Activated naive CD8-positive, alpha-beta T cell treated with anti-CD3 and anti-CD28 coated beads, Interleukin-2, amount 10 ng/mL, durations not matched to agents 7 days and 5 days (primary cell): ENCODE results near the gene MGAM2. TPM values are rescaled to one million over a fixed set of nuclear protein-coding genes. Genes with fewer than 3 reads are reported as not detected.

Experiments
- ATAC-seq: fragments of 150-1000 bp; cut with Tn5 transposase; one replicate; pipeline ENCODE4 v1.10.0; 2021; ENCODE audit warnings: low read depth, moderate library complexity
- POLR2A ChIA-PET: fragments of 350-600 bp; sonication (Branson Sonifier 250); formaldehyde crosslinking; loops from one replicate; lab custom pipeline; 2021; ENCODE audit warnings: antibody characterized with exemption; lab: Charles Lee
- DNase-seq: peaks from one replicate; pipeline ENCODE4 v3.0.0; 2021
- H3K27ac Mint-ChIP-seq: one replicate; pipeline ENCODE4 v1.8.0; 2022; ENCODE audit warnings: mild to moderate bottlenecking, mixed read lengths
- H3K27me3 Mint-ChIP-seq: one replicate; pipeline ENCODE4 v1.8.0; 2022; ENCODE audit warnings: mild to moderate bottlenecking, moderate library complexity, mixed read lengths
- H3K36me3 Mint-ChIP-seq: one replicate; pipeline ENCODE4 v1.8.0; 2021; ENCODE audit warnings: mild to moderate bottlenecking, mixed read lengths
- H3K4me1 Mint-ChIP-seq: one replicate; pipeline ENCODE4 v1.8.0; 2021; ENCODE audit warnings: mixed read lengths
- H3K4me3 Mint-ChIP-seq: one replicate; pipeline ENCODE4 v1.8.0; 2022; ENCODE audit warnings: mild to moderate bottlenecking, moderate library complexity, mixed read lengths
- H3K9me3 Mint-ChIP-seq: one replicate; pipeline ENCODE4 v1.8.0; 2021; ENCODE audit warnings: mixed read lengths
- total RNA-seq, 2 experiments: library from RNA; stranded (reverse); gene quantifications; one replicate each; pipeline ENCODE4 v1.2.3, GENCODE V29; 2021

Gene MGAM2
- total RNA-seq, 2 experiments from 2014 or later: not detected

DNA sequence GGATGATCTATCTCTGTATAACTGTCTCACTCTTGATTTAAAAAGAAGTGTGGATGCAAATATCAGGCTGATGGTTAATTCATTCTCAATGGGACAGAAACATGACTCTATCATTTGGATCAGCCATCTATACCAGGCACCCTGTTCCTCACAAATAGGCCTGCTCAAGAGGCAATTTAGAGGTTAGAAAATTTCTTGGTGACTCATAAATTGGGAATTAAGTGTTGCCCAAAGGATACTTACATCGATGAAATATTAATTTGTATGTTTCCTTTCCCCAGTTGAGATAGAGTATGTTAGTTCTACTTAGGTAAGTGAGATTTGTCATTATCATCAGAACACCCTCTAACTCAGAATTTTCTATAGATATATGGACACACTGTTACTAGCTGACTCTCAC is 88.7 kb downstream of the MGAM2 start:
- Mint-ChIP-seq H3K27ac (no peak overlapping the region), H3K4me3 (no peak overlapping the region), H3K27me3 (peaks cover 7% of the 10 kb centered on the region), H3K4me1 (no peaks in the 10 kb centered on the region), H3K9me3 (no peaks in the 10 kb centered on the region), H3K36me3 (no peaks in the 10 kb centered on the region)
- no peak for ATAC-seq
- no peak for DNase-seq
- POLR2A ChIA-PET: no interaction called here

DNA sequence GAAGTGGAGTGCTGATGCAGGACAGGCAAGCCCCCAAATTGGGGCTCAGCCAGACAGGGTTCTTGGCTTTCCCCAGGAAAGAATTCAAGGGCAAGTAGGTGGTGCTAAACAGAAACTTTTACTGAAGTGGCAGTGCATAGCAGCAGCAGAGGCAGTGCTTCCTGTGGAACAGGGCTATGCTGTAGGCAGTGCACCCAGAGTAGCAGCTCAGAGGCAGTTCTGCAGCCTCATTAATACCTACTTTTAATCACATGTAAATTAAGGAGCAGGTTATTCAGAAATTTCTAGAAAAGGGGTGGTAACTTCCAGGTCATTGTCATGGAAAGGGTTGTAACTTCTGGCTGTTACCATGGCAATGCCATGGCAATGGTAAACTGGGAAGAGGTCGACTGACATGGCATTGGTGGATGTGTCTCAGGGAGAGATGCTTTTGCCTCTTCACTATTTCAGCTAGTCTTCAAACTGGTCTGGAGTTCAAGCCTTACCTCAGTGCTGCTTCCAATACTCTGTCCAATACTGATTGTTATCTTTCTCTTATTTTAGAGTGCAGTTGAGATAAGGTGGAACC is 117.1 kb downstream of the MGAM2 start:
- H3K27me3 Mint-ChIP-seq: peaks cover 22% of the 10 kb centered on the region
- ATAC-seq (no peak), DNase-seq (no peak)
- no peak overlapping the region for H3K27ac Mint-ChIP-seq
- no peaks in the 10 kb centered on the region for H3K36me3 Mint-ChIP-seq
- no peaks in the 10 kb centered on the region for H3K4me1 Mint-ChIP-seq
- H3K4me3 Mint-ChIP-seq: no peak overlapping the region
- POLR2A ChIA-PET: no interaction called here
- H3K9me3 Mint-ChIP-seq: no peaks in the 10 kb centered on the region

DNA sequence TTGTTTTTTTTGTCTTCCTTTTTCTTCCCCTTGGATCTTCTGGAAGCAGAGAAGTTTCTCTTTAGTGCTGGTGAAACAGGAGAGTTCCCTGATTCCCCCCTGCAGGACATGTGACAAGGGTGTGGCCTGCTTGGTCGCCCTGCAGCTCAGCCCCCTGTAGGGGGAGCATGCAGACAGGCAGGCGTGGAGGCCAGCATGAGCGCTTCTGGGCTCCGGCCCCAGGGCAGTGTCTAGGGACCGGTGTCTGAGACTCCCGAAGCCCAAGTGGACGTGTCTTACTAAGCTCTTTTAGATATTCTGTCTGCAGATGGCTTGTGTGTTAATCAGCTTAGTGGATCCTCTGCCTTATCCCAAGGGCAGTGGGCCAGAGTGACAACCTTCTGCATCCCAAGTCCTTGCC is 120.2 kb downstream of the MGAM2 start:
- H3K27ac Mint-ChIP-seq: no peak overlapping the region
- no peaks in the 10 kb centered on the region for H3K4me1 Mint-ChIP-seq
- H3K36me3 Mint-ChIP-seq: no peaks in the 10 kb centered on the region
- DNase-seq: no peak
- no peak for ATAC-seq
- no peaks in the 10 kb centered on the region for H3K9me3 Mint-ChIP-seq
- no peak overlapping the region for H3K4me3 Mint-ChIP-seq
- peaks cover 27% of the 10 kb centered on the region for H3K27me3 Mint-ChIP-seq
- POLR2A ChIA-PET: no interaction called here

DNA sequence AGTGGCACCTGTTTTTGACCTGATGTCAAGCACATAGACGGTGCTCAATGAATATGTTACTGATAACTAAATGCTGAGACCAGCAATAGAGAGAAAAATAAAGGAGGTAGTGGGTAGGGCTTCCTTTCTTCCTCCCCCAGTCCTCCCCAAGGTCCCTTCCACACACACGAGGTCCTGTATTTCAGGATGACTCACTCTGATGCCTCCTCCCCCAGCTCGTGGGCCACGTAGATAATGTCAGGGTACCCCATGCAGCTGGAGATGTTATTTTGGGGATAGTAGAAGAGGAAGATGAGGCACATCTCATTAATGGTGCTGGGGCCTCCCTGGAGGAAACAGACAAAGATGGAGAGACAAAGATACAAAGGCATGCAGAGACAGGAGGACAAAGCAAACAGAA is 129.0 kb downstream of the MGAM2 start:
- H3K27ac Mint-ChIP-seq: no peak overlapping the region
- peaks cover 8% of the 10 kb centered on the region for H3K27me3 Mint-ChIP-seq
- H3K4me1 Mint-ChIP-seq: no peaks in the 10 kb centered on the region
- H3K4me3 Mint-ChIP-seq: no peak overlapping the region
- DNase-seq: no peak
- H3K36me3 Mint-ChIP-seq: no peaks in the 10 kb centered on the region
- H3K9me3 Mint-ChIP-seq: no peaks in the 10 kb centered on the region
- ATAC-seq: no peak
- POLR2A ChIA-PET: no interaction called here

DNA sequence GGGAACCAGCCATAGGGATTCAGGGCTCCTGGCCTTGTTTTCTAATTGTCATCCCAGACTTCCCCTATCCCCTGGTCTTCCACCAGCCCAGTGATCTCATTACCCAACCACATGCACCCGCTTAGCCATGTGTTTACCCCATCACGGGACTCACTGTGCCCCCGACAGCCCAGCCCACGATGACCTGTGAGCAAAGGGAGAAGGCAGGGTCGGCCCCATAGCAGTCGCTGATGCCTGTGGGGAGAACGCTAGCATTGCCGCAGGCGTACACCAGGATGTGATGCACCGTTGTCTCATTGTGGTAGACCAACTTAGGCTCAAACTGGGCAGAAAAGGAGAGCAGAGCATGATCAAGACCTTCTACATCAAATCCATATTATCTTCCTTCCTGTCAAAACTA is 132.3 kb downstream of the MGAM2 start:
- Mint-ChIP-seq H3K27me3 (no peaks in the 10 kb centered on the region), H3K9me3 (no peaks in the 10 kb centered on the region)
- POLR2A ChIA-PET: no interaction called here

DNA sequence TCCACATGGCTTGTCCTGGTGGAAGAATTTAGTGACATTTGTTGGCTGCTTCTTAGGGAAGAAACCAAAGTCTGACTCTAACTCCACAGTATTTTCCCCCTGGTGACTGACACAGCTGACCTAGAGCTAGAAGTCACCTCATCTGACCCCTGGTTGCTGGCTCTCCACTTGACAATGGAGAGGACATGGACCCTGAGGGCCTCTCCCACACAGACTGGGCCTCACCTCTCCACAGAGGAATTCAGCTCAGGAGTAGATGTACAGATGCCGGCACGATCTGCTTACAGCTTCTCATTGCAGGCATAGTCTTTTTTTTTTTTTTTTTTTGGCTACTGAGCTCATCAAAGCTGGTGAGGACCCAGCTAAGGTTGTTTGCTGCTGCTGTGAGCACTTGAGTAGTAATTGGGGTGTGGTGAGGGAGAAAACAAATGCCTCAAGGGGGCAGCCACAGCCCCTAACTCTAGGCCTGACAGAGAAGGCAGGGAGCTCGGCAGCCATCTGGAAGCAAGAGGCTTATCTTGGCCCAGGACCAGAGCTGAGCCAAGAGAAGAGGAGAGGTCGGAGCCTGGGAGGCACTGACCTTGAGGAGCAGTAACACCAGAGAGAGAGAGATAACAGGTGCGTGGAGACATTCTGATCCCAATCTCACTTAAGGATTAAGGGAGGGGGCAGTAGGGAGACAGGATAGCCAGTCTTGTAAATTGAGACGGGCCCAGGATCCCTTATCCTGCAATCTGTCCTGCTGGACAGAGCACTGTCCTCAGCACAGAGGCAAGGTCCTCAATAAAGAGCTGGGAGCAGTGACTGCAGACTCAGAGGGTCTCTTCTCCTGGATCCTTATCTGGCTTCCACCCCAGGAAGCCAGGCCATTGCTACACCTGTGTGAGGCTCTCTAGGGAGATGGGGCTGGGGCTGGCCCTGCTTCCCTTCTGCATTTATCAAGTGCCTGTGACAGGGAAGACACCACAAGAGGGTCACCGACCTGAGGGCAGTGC is 136.9 kb downstream of the MGAM2 start:
- no peaks in the 10 kb centered on the region for H3K4me1 Mint-ChIP-seq
- no peaks in the 10 kb centered on the region for H3K36me3 Mint-ChIP-seq
- H3K4me3 Mint-ChIP-seq: no peak overlapping the region
- H3K9me3 Mint-ChIP-seq: no peaks in the 10 kb centered on the region
- H3K27me3 Mint-ChIP-seq: no peaks in the 10 kb centered on the region
- ATAC-seq (no peak), DNase-seq (no peak)
- POLR2A ChIA-PET: no interaction called here
- H3K27ac Mint-ChIP-seq: no peak overlapping the region

More for the DNA sequence above, 132.3 kb downstream of the MGAM2 start:
- Mint-ChIP-seq H3K4me3 (no peak overlapping the region), H3K27ac (no peak overlapping the region), H3K36me3 (no peaks in the 10 kb centered on the region), H3K4me1 (no peaks in the 10 kb centered on the region)
- no peak for ATAC-seq
- DNase-seq: no peak

DNA sequence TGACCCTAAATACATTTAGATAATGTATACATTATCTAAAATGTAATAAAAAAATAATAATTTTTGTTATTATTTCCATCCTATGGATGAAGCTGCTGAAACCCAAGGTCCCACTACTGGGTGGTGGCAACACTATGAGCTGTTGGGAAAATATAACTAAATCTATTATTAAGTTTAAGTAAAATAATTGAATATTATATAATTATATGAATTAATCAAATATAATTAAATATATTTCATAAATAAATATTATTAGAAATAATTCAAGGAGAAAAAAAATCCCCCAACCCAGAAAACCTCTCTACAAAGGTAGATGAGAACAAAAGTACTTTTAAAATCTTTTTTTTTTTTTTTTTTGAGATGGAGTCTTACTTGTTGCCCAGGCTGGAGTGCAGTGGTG is 138.4 kb downstream of the MGAM2 start:
- H3K4me3 Mint-ChIP-seq: no peak overlapping the region
- no peaks in the 10 kb centered on the region for H3K4me1 Mint-ChIP-seq
- H3K27me3 Mint-ChIP-seq: no peaks in the 10 kb centered on the region
- no peak overlapping the region for H3K27ac Mint-ChIP-seq
- no peaks in the 10 kb centered on the region for H3K9me3 Mint-ChIP-seq
- DNase-seq (no peak), ATAC-seq (no peak)
- no peaks in the 10 kb centered on the region for H3K36me3 Mint-ChIP-seq
- POLR2A ChIA-PET: no interaction called here

DNA sequence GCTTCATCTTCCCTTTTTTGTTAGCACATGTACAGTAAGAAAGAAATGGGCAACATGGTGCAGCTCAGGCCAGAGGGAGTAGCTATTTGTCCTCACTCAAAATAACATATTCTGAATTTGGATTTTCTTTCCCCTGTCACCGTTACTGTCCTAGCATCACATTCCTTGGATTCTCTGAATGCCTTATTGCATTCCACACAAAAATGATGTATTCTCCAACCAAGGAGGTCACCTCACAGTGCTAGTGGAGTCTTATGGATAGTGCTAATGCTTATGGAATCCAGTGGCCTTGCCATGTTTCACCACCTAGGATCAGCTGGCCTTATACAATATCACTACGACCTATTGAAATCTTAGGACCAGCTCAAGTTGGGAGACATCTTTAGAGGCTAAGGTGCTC is 139.2 kb downstream of the MGAM2 start:
- H3K4me1 Mint-ChIP-seq: no peaks in the 10 kb centered on the region
- ATAC-seq (no peak), DNase-seq (no peak)
- POLR2A ChIA-PET: no interaction called here
- no peak overlapping the region for H3K27ac Mint-ChIP-seq
- H3K4me3 Mint-ChIP-seq: no peak overlapping the region
- no peaks in the 10 kb centered on the region for H3K9me3 Mint-ChIP-seq
- no peaks in the 10 kb centered on the region for H3K36me3 Mint-ChIP-seq
- H3K27me3 Mint-ChIP-seq: no peaks in the 10 kb centered on the region

DNA sequence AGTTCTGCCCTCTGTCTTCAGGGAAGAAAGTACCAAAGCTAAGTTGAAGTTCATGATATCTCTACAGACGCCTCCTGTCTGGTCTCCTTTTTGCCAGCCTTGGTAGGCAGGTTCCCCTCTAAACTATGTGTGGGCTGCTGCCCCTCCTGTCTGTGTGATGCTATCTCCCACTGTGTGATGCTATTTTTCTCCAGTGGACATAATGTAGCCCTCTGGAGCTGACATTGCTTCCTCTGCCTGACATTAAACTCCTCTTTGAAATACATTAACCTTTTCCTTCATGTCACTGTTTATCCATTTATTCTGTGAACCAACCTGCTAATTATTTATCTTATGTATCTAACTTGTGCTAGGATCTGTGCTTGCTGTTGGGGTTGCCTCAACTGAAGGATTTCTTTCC is 146.4 kb downstream of the MGAM2 start, which contains the start of gene PRSS58:
PRSS58 (minus strand) TSS at position 101 of the 400 bp plus-strand sequence. CDS start 351 bp downstream, outside the sequence.
- Mint-ChIP-seq H3K27me3 (peaks cover 4% of the 10 kb centered on the region), H3K36me3 (no peaks in the 10 kb centered on the region), H3K27ac (no peak within 1 kb of the TSS), H3K4me3 (no peak within 1 kb of the TSS), H3K4me1 (no peaks in the 10 kb centered on the region), H3K9me3 (peaks cover 6% of the 10 kb centered on the region)
- POLR2A ChIA-PET: no interaction called here
- ATAC-seq (no peak), DNase-seq (no peak)

DNA sequence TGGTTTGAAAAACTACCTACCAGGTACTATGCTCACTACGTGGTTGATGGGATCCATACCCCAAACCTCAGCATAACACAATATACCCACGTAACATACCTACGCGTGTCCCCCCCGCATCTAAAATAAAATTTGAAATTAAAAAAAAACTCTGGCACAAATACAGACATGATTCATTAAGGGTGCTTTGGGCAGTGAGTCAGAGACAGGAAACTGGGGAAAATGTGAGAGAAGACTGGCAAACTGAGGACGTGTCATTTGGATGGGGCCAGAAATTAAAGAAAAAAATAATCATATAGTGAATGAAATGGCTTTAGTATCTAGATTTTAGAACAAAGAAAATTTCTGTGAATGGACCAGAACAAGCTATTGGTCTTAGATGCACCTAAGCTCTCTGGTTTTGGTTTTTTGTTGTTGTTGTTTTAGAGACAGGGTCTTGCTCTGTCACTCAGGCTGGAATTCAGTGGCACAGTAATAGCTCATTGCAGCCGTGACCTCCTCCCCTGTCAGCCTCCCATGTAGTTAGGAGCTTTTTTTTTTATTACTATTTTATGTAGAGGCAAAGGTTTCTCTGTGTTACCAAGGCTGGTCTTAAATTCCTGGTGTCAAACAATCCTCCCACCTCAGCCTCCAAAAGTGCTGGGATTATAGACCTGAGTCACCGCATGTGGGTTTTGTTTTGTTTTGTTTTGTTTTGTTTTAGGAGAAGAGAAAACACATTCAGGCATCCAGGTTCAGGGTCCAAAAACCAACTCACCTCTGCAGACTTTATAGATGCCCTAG is 152.3 kb downstream of the MGAM2 start:
- H3K4me1 Mint-ChIP-seq: peaks cover 1% of the 10 kb centered on the region
- no peaks in the 10 kb centered on the region for H3K36me3 Mint-ChIP-seq
- peaks cover 6% of the 10 kb centered on the region for H3K9me3 Mint-ChIP-seq
- no peak for DNase-seq
- H3K4me3 Mint-ChIP-seq: no peak overlapping the region
- no peak overlapping the region for H3K27ac Mint-ChIP-seq
- peaks cover 7% of the 10 kb centered on the region for H3K27me3 Mint-ChIP-seq
- POLR2A ChIA-PET: no interaction called here
- ATAC-seq: no peak

Other genes with a start within 250 kb of the MGAM2 start
- not detected for gene OR9A4, start 195.3 kb upstream of the MGAM2 start, total RNA-seq
- under 1 TPM; 0.44 to 0.60 TPM for gene CLEC5A, start 164.7 kb upstream of the MGAM2 start, total RNA-seq
- not detected for gene TAS2R38, start 137.9 kb upstream of the MGAM2 start, total RNA-seq
- gene MGAM, start 115.8 kb upstream of the MGAM2 start, total RNA-seq: not detected
- gene PRSS58, start 146.3 kb downstream of the MGAM2 start, total RNA-seq: not detected